ENCODE measurements around the gene MSLN.

GRCh38 chr16:711548-712320 is 48.8 kb upstream of the MSLN start:
- TF ChIP-seq, protein P1, sequence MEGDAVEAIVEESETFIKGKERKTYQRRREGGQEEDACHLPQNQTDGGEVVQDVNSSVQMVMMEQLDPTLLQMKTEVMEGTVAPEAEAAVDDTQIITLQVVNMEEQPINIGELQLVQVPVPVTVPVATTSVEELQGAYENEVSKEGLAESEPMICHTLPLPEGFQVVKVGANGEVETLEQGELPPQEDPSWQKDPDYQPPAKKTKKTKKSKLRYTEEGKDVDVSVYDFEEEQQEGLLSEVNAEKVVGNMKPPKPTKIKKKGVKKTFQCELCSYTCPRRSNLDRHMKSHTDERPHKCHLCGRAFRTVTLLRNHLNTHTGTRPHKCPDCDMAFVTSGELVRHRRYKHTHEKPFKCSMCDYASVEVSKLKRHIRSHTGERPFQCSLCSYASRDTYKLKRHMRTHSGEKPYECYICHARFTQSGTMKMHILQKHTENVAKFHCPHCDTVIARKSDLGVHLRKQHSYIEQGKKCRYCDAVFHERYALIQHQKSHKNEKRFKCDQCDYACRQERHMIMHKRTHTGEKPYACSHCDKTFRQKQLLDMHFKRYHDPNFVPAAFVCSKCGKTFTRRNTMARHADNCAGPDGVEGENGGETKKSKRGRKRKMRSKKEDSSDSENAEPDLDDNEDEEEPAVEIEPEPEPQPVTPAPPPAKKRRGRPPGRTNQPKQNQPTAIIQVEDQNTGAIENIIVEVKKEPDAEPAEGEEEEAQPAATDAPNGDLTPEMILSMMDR (conservative IDR thresholded peaks at IDR 0.05), result peak; percentile 92
- TF ChIP-seq ZFX (IDR thresholded peaks at IDR 0.05), result no peak
